Activated CD4-positive, alpha-beta T cell treated with anti-CD3 and anti-CD28 coated beads, Interleukin-2, amount 50 U/mL, for 1 hour (primary cell): ENCODE results near the gene WWC1.
"Not testable (repeated sequence)": the region's sequence is repeated elsewhere in the genome, so short reads cannot be mapped to it uniquely, and the experiment has no call there.

Source experiments
- DNase-seq: peaks from one replicate; pipeline ENCODE4 v3.0.0-alpha.2; 2020

The WWC1 gene

DNA sequence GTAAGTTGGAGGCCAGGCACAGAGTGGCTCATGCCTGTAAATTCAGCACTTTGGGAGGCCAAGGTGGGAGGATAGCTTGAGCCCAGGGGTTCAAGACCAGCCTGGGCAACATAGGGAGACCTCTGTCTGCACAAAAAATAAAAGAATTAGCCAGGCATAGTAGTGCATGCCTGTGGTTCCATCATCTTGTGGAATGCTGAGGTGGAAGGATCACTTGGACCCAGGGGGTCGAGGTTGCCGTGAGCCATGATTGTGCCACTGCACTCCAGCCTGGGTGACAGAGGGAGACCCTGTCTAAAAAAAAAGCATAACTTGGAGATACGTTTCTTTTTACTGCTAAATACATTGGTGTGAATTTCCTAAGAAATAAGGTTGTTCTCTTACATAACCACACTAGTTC, 19.1 kb downstream of the WWC1 start:
- DNase-seq: not testable (repeated sequence)

DNA sequence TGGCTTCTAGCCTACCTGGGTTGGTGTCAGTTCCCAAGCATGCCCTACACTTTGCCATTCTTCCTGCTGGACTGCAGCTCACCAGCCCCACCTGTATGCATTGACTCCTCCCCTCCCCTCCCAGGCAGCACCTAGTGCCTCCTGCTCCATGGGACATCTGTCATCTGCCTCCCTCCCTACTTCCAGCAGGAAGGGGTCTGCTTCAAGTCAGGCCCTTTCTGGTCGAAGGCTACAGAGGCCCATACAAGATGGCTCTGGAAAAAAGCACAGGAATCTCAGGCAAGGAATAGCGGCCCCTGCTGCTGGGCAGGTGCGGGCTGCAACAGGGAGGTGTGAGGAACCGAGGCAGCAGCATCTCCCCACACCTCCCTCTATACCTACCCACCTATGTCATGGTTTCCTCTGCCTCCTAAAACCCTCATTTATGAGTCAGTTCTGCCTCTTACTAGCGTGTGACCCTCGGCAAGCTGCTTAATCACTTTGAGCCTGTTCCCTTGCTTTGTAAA, 19.7 kb downstream of the WWC1 start:
- no peak for DNase-seq

DNA sequence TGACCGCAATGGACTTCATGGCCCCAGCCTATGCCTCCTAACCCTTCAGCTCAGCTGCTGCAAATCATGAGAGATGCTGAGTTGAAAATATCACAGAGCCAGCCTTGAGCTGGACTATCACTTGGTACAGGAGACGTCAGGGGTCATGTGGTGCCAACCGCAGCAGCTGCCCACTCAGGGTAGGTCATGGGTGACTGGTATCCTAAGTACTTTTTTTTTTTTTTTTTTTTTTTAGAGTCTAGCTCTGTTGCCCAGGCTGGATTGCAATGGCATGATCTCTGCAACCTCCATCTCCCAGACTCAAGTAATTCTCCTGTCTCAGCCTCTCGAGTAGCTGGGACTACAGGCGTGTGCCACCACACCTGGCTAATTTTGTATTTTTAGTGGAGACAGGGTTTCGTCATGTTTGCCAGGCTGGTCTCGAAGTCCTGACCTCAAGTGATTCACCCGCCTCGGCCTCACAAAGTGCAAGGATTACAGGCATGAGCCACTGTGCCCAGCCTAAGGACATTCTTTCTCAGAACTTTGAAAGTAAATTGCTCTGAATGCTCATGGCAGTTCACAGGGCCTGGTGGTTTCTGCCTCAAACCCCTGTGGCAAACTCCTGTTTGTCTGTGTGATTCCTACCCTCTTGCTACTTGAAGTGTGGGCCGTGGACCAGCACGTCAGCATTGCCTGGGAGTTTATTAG, 21.3 kb downstream of the WWC1 start:
- DNase-seq: no peak

DNA sequence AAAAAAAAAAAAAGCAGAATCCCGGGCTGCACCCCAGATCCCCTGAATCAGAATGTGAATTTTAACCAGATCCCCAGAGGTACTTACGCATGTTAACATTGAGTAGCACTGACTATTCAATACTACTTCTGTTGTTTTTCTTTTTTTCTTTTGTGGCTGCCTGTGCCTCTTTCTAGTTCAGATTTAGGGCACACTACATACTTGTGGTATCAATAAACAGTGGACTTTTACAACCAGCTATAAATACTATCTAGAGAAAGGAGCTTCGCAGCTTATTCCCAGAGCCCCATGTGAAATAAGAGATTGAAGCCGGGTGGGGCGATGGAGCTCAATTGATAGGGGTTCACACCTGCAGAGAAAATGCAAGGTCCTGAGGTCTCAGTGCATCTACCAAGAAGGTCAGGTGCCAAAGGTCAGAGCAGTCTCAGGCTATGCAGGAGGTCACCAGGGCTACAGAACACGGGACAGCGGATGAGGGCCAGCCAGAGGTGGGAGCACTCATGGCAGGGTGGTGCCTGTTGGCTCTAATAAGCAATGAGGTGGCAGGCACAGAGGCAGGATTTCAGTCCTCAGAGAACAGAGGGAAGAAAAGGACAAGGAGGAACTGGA, 22.3 kb downstream of the WWC1 start:
- DNase-seq: no peak

DNA sequence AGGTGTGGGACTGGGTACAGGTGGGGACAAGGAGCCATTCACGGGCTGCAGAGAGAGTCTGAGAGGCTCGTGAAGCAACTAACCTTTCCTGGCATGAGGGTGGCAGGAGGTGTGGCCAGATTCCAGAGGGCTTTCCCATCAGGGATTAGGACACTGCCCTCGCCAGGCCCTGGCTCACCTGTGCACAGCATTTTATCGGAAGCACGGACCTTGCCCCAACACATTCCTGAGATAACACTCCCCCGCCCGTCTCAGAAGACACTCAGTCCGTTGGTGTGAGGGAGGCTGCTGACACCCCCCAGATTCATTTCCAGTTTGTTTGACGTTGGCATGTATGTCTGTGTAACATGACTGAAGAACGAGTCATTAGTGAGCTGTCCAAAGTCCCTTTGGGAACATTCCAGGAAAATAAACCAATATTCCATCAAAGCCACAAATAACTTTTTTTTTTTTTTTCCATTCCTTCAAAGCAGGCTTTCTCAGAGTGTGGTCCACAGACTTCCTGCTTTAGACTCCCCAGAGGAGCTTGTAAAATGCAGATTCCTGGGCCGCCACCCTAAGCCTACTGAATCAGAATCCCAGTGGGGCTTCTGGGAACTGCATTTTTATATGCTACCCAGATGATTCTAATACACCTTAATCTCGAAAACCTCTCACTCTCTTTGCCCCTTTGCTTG, 23.4 kb downstream of the WWC1 start:
- DNase-seq: no peak

DNA sequence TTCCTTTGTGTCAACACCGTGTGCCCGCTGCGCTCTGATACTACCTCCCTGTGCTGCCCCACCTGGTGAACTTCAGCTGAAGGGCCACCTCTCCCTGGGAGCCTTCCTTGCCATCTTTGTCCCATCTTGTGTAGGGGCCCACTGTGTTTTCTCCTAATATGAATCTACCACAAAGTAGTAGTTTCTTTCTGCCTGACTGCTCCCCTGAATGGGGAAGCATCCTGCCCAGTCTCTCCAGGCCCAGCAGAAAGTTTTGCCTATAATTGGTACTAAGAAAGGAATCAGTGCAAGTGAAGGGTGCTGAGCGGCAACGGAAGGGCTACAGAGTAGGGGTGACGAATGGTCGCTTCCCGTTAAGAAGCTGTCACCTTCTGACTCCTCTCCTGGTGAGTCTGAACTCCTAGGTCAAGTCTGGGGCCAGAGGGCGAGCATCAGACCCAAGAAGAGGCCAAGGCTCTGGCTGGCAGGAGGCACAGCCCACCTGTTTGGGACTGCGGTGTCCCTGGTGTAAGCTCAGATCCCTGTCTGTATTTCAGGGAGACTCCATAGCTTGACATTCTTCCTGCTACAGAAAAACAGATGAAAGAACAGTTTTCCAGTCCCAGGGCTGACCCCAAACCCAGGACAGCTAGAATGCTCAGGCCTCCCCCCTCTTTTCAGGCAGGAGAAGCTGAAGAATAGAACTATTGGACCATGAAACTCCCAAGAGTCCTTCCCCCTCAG, 24.1 kb downstream of the WWC1 start:
- no peak for DNase-seq

DNA sequence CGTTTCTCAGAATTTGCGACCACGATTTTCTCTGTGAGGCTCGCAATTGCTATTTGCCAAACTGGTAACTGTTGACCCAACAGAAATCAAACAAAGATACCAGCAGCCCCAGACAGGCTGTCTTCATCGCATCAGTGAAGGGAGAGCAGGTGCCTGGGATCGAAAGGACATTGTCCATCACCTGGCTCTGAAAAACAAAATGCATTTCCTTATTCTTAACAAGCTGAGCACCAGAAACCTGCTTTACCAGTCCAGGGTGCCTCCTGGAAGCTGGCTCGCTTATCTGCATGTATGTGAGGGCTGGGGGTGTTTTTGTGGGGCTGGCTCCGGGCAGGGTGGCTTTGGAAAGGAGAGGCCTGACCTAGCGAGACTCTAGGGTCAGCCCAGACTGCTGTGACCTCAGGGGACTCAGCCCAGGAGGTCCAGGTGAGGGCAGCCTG, 24.7 kb downstream of the WWC1 start:
- DNase-seq: no peak

DNA sequence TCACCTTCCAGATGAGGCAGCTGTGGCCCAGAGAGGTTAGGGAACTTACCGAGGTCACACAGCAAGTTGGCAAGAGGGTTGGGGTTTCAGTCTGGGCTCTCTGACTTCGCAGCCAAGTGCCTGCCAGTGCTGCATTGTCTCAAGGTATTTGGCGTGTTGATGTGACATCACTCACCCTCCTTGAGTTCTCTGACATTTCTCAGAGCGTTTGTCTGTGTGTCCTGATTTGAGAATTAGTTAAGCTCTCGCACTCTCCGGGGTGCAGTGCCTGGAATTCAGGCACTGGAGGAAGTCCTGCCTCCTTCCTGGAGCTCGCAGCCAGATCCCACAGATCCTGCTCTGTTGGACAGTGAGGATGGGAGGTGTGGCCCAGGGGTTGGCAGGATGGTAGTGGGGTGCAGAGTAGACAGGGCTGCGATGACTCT, 25.7 kb downstream of the WWC1 start:
- DNase-seq: no peak

DNA sequence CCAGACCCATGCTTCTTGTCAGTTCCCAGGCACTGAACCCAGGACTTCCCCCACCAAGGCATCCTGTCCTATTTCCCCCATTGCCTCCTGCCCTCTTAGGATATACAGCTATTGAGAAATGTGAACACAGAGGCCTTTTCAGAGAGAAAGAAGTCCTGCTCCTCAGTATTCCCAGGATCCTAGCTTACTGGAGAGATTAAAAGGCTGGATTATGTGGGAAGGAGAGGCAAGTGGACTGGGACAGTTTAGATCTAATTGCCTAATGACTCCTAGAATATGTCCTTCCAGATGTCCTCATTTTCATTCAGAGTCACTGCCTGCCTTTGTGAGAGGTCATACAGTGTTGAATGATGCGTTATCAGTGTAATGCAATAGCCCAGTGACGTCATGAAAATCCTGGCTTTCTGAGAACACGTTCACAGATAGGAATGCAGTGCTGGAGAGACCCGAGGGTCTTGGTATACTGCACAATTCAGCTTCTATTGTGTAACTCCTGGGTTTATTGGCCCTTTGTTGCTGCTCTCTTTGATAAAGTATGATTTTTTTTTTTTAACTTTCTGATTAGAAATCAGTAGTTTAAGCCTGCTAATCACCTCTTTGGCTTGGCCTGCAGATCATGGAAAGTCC, 26.2 kb downstream of the WWC1 start:
- DNase-seq: no peak

DNA sequence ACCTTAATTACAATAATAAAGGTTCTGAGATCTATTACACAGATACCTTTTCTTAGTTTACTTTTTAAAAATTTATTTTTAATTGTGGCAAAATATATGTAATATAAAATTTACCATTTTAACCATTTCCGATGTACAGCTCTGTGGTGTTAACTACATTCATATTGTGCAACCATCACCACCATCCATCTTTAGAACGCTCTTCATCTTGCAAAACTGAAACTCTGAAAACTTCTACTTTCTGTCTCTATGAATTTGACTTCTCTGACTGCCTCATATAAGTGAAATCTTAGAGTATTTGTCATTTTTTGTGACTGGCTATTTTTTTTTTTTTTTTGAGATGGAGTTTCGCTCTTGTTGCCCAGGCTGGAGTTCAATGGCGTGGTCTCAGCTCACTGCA, 26.8 kb downstream of the WWC1 start:
- DNase-seq: no peak

DNA sequence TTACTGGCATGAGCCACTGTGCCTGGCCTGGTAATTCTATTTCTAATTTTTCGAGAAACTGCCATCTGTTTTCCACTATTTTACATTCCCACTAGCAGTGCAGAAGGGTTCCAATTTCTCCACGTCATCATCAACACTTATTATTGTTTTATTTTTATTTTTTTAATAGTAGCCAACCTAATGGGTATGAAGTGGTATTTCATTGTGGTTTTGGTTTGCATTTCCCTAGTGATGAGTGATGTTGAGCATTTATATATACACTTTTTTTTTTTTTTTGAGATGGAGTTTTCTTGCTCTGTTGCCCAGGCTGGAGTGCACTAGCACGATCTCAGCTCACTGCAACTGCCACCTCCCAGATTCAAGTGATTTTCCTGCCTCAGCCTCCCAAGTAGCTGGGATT, 28.3 kb downstream of the WWC1 start:
- no peak for DNase-seq

DNA sequence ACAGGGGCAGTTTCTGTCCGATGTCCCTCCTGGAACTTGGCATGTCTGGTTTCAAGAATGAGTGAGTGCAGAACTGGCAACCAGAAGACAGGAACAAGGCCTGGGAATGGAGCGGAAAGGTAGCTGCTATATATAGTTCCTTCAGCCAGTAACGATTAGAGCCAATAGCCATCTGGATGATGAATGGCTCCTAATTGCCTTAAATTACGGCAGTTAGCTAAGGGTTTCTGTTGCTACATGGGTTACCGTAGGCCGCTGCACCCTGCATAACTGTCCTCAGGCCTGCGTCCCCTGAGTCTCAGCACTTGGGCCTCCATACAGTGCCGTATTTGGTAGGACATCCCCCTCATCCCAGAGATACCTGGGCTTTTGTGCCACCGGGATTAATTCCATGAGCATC, 29.4 kb downstream of the WWC1 start:
- DNase-seq: no peak

DNA sequence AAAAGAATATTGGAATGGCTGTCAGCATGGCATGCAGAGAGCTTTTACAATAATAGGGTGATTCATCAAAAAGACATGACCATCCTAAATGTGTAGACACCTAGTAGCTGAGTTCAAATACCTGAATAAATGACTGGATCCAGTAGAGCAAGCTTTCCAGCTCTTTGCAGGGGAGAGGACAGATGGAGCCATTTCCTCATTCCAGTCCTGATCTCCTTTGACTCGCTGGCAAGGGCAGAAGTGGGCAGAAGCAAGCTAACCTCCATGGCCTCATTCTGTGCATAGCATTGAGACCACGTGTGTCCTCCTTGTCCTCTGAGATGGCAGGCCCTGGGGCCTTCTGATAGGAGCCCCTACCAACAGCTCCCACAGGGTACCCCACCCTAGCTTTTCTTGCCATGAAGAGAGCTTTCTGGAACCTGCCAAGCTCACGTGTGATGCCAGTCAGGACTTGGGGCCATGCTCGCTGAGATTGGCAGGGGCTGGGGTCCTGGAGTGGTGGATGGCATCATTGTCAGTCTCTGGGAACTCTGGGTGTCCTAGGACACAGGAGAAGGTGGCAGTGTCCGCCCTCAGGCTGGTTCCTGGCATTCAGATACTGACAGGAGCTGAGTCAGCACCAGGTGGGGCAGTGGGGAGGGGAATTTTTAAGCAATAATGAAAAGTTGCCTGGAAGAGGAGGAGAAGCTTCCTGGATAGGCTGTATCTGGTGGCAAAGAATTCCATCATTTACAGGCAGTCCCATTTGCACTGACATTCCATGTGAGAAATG, 33.6 kb downstream of the WWC1 start:
- DNase-seq: no peak

DNA sequence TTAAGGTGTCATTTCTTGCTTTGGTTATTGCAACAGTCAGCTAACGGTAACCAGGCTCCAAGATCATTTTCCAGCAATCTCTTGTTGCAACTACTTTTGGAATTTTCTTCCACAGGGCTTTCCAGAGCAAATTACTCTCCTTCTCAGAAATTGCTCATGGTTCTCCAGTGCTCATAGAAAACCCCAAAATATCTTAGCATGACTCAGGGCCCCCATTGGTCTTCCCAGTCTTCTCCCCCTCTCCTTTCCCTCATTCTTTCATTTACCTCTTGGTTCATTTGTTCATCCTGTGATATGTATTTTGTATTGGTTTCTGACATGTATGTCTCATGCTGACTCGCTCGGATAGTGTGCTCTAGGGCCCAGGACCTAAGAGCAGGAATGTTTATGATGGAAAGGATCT, 35.6 kb downstream of the WWC1 start:
- no peak for DNase-seq

DNA sequence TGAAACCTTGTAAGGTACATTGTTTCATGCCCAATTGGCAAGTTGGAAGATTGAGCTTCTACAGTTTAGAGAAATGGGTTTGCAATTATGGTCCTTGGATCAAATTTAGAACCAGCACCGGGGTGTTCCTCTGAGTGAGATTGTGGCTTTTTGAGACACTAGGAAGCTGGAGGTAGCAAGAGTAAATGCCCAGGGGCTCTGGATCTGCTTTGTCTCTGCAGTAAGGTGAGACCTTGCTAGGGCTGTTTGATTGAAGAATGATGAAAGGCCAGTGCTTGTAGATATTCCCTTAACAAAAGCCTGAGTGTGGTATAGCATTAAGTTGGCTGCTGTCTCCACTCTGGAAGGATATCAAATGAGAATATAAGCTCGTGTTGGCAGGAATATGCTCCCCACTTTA, 36.0 kb downstream of the WWC1 start:
- no peak for DNase-seq

DNA sequence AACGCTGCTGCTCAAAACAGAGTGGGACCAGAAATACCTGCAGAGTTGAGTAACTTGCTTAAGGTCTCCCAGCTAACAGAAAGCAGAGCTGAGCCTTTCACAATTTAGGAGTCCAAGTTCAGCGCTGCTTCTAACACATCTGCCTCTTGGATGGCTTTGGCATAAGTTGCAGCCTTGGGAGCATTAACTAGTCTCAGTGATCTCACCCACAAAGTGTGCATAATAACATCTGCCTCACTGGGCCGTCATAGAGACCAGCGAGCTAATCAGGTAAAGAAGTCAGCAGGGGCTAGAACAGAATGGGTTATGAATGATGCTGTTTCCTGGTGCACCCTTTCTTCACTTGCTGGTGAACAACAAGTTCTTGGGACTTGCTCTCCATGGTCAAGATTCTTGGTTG, 36.5 kb downstream of the WWC1 start:
- no peak for DNase-seq

DNA sequence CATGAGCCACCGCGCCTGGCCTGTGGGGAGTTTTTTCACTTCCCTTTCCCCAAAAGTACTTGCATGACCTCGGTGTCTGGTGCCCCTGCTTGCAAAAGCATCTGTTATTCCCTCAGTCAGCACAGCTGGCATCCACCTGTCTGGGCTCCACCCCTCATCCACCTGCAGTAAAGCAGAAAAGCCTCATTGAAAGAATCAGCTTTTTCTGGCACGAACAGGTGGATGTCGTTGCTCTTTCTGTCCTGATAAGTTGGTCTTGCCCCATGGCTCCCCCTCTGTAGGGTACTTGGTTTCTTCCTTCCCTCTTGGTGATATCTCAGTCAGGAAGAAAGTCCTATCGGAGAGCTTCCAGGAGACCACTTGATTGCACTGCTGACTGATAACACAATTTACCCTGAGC, 37.4 kb downstream of the WWC1 start:
- no peak for DNase-seq

DNA sequence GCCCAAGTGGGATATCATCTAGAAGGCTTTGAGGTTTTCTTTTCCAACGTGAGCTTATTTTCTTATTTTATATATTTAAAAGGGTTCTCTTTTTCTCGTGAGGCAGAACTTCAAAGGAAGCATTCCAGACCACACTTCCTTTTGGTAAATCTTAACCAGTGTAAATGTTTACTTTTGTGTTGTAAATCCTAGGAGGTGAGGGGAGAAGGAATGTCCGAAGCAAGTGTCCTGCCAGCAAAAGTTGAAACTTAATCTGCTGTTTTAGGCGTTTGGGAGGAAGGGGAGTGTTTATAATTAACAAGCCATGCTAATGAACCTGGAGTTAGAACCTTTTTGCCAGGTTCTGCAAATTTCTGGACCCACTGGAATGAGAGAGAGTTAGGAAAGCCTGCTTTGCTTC, 37.9 kb downstream of the WWC1 start:
- no peak for DNase-seq

DNA sequence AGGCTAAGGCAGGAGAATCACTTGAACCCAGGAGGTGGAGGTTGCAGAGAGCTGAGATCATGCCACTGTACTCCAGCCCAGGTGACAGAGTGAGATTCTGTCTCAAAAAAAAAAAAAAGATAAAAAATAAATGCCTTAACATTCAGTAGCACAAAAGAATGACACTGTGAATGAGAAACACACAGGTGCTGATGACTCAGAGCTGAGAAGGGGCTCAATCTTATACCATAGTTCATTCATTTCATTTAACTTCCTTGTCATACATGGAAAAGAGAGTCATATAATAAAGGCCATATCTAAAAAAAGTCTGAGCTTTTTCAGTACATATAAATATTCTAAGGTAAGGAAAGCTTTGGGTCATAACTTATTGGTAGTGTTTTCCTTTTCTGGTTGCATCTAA, 40.6 kb downstream of the WWC1 start:
- no peak for DNase-seq

DNA sequence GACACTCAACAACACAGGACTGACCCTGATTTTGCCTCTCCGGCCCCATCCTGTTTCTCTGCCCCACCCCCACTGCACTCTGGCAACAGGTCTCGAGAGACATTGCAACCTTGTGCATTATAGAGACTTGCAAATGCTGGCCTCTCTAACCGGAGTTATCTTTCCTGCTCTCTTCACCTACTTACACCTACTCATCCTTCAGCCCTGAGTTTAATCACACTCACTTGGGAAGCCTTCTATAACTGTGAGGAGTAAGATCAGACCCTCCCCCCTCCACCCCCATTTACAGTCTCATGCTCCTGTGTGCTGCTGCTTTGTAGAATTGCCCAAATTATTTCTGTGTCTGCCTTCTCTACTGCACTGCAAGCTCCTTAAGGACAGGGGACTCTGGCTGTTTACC, 42.8 kb downstream of the WWC1 start:
- DNase-seq: no peak

DNA sequence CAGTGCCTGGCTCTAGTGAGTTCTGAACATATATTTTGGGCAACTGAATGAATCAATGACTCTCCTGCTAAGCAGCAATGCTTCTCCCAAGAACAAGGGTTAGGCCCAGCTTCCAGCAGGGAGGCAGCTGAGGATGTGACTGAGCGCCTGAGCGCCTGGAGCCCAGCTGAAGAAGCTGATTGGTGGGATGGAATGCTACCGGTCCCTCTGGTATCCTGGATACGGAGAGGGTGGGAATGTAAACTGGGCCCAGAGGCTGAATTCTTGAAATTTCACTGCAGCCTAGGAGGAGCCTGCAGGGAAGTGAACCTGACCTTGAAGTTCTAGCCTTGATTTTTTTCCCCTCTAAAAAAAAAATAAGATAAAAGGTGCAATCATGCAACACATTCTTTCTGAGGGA, 43.2 kb downstream of the WWC1 start:
- DNase-seq: no peak

DNA sequence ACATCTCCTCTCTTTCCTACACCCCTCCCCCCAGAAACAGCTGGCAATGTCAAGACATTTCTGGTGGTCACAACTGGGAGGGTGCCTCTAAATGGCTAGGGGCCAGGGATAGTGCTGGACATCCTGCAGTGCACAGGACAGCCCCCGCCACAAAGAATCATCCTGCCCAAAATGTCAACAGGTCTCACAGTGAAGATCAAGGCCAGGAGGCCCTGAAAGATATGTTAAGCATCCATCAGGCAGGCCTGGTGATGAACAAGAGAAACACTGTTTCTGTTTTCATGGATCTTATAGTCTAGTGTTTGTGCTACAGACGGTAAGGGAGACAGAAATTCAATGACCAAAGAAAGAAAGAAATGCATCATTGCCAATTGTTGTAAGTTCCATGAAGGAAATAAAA, 45.9 kb downstream of the WWC1 start:
- DNase-seq: no peak
